ENCODE results near the gene C12orf60.

C12orf60 gene

DNA sequence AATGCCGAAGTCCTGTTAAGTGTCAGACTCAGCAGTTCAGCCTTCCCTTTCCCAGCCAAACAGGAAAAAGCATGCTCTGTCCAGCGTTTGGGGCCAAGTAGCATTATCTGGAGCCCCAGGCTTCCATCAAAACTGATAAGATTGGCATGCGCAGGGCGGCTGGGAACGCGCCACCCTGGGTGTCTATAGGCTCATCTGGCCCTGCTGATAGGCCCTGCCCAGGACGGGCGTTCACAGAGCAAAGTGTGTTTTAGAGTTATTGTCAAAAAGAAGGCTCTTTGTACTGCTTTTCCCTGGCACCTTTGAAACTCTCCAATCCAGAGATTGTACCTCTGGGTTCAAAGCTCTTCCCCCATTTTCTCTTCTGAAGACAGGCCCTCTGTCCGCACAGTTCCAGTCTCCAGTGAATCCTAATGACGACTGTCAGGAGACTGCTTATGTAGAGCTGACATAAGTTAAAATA, 40.0 kb downstream of the C12orf60 start, which contains the start of gene ART4:
ART4 (minus strand) TSS at position 102 of the 463 bp plus-strand sequence. CDS start 413 bp downstream, outside the sequence.
- ChIA-PET CTCF (interaction anchor here (1.5 to 6.8 kb wide), 3 partner anchors 73 to 378 kb away, joined by 6 to 86 read pairs (median 8); partner anchors contain the start of gene RERG), POLR2A (no interaction called here)
- H3K4me1 ChIP-seq (ENCODE audit: control insufficient read depth, insufficient read depth, low read length): no peaks in the 10 kb centered on the region
- no peaks in the 10 kb centered on the region for H3K9me3 ChIP-seq (ENCODE audit: control insufficient read depth, insufficient read depth, low read depth, low read length)
- no peak within 1 kb of the TSS for H3K4me3 ChIP-seq (ENCODE audit: low read depth, low read length)
- no peak within 1 kb of the TSS for H3K27ac ChIP-seq (ENCODE audit: extremely low read depth, low read depth, low read length)
- no peak for TF ChIP-seq TCF7L2 (IDR thresholded peaks at IDR 0.05; ENCODE audit: borderline replicate concordance, low read depth, low read length)
- TF ChIP-seq, protein P1, sequence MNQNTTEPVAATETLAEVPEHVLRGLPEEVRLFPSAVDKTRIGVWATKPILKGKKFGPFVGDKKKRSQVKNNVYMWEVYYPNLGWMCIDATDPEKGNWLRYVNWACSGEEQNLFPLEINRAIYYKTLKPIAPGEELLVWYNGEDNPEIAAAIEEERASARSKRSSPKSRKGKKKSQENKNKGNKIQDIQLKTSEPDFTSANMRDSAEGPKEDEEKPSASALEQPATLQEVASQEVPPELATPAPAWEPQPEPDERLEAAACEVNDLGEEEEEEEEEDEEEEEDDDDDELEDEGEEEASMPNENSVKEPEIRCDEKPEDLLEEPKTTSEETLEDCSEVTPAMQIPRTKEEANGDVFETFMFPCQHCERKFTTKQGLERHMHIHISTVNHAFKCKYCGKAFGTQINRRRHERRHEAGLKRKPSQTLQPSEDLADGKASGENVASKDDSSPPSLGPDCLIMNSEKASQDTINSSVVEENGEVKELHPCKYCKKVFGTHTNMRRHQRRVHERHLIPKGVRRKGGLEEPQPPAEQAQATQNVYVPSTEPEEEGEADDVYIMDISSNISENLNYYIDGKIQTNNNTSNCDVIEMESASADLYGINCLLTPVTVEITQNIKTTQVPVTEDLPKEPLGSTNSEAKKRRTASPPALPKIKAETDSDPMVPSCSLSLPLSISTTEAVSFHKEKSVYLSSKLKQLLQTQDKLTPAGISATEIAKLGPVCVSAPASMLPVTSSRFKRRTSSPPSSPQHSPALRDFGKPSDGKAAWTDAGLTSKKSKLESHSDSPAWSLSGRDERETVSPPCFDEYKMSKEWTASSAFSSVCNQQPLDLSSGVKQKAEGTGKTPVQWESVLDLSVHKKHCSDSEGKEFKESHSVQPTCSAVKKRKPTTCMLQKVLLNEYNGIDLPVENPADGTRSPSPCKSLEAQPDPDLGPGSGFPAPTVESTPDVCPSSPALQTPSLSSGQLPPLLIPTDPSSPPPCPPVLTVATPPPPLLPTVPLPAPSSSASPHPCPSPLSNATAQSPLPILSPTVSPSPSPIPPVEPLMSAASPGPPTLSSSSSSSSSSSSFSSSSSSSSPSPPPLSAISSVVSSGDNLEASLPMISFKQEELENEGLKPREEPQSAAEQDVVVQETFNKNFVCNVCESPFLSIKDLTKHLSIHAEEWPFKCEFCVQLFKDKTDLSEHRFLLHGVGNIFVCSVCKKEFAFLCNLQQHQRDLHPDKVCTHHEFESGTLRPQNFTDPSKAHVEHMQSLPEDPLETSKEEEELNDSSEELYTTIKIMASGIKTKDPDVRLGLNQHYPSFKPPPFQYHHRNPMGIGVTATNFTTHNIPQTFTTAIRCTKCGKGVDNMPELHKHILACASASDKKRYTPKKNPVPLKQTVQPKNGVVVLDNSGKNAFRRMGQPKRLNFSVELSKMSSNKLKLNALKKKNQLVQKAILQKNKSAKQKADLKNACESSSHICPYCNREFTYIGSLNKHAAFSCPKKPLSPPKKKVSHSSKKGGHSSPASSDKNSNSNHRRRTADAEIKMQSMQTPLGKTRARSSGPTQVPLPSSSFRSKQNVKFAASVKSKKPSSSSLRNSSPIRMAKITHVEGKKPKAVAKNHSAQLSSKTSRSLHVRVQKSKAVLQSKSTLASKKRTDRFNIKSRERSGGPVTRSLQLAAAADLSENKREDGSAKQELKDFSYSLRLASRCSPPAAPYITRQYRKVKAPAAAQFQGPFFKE (tag by site-specific recombination; IDR thresholded peaks at IDR 0.05; ENCODE audit: borderline replicate concordance): no peak
- no peak for TF ChIP-seq MYNN (tag by site-specific recombination; IDR thresholded peaks at IDR 0.05; ENCODE audit: borderline replicate concordance)
- TF ChIP-seq, protein P2, sequence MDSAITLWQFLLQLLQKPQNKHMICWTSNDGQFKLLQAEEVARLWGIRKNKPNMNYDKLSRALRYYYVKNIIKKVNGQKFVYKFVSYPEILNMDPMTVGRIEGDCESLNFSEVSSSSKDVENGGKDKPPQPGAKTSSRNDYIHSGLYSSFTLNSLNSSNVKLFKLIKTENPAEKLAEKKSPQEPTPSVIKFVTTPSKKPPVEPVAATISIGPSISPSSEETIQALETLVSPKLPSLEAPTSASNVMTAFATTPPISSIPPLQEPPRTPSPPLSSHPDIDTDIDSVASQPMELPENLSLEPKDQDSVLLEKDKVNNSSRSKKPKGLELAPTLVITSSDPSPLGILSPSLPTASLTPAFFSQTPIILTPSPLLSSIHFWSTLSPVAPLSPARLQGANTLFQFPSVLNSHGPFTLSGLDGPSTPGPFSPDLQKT (IDR thresholded peaks at IDR 0.05; ENCODE audit: borderline replicate concordance, low read depth, low read length): no peak
- no peak for TF ChIP-seq KLF10 (tag by site-specific recombination; IDR thresholded peaks at IDR 0.05)
- TF ChIP-seq, protein P3, sequence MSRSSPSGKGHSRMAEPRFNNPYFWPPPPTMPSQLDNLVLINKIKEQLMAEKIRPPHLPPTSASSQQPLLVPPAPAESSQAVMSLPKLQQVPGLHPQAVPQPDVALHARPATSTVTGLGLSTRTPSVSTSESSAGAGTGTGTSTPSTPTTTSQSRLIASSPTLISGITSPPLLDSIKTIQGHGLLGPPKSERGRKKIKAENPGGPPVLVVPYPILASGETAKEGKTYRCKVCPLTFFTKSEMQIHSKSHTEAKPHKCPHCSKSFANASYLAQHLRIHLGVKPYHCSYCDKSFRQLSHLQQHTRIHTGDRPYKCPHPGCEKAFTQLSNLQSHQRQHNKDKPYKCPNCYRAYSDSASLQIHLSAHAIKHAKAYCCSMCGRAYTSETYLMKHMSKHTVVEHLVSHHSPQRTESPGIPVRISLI (tag by site-specific recombination; IDR thresholded peaks at IDR 0.05): no peak
- H3K36me3 ChIP-seq (ENCODE audit: control insufficient read depth in 2 of 2, insufficient read depth in 1 of 2, low read length in 2 of 2): no peaks in the 10 kb centered on the region

DNA sequence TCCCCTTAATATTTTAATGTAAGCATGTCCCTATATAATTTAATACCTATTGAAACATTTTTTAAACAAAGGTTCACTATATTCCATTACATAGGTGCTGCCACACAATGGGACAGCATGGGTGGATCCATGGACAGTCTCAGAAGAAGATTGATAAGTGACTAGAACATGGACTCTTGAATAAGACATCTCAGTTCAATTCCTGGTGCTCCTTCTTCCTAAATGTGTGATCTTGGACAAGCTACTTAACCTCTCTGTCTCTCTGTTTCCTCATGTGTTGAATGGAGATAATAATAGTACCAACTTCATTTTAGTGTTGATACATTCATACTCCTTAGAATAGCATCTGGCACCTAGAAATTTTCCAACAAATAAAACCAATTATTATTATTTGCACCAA, 40.9 kb downstream of the C12orf60 start:
- POLR2A ChIA-PET: no interaction called here
- Histone ChIP-seq H3K4me3 (ENCODE audit: low read depth, low read length) (no peak overlapping the region), H3K4me1 (ENCODE audit: control insufficient read depth, insufficient read depth, low read length) (peaks cover under 1% of the 10 kb centered on the region; the same call in 1 of the 2 replicates), H3K27ac (ENCODE audit: extremely low read depth, low read depth, low read length) (no peak overlapping the region), H3K36me3 (ENCODE audit: control insufficient read depth in 2 of 2, insufficient read depth in 1 of 2, low read length in 2 of 2) (no peaks in the 10 kb centered on the region), H3K9me3 (ENCODE audit: control insufficient read depth, insufficient read depth, low read depth, low read length) (no peaks in the 10 kb centered on the region)
- CTCF ChIA-PET: interaction anchor here (0.8 to 6.8 kb wide), 8 partner anchors 9 to 425 kb away, joined by 3 to 86 read pairs (median 4); partner anchors contain the start of gene RERG
- TF ChIP-seq, protein P4, sequence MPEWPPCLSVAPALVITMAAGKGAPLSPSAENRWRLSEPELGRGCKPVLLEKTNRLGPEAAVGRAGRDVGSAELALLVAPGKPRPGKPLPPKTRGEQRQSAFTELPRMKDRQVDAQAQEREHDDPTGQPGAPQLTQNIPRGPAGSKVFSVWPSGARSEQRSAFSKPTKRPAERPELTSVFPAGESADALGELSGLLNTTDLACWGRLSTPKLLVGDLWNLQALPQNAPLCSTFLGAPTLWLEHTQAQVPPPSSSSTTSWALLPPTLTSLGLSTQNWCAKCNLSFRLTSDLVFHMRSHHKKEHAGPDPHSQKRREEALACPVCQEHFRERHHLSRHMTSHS (tag by site-specific recombination; IDR thresholded peaks at IDR 0.05): no peak
- no peak for TF ChIP-seq ZNF394 (tag by site-specific recombination; IDR thresholded peaks at IDR 0.05; ENCODE audit: borderline replicate concordance)
- TF ChIP-seq ZNF211 (tag by site-specific recombination; IDR thresholded peaks at IDR 0.05; ENCODE audit: low read depth): no peak
- no peak for TF ChIP-seq ZNF426 (tag by site-specific recombination; IDR thresholded peaks at IDR 0.05)
- TF ChIP-seq ZNF561 (tag by site-specific recombination; IDR thresholded peaks at IDR 0.05; ENCODE audit: borderline replicate concordance): no peak
- no peak for TF ChIP-seq YY1 (tag by site-specific recombination; IDR thresholded peaks at IDR 0.05)
- TF ChIP-seq, protein P1 (tag by site-specific recombination; IDR thresholded peaks at IDR 0.05; ENCODE audit: borderline replicate concordance): no peak
- TF ChIP-seq ZNF514 (tag by site-specific recombination; IDR thresholded peaks at IDR 0.05): no peak
- TF ChIP-seq ZNF133 (tag by site-specific recombination; IDR thresholded peaks at IDR 0.05): no peak
- no peak for TF ChIP-seq KLF10 (tag by site-specific recombination; IDR thresholded peaks at IDR 0.05)
